Measurements from ENCODE around the gene TGFA. TPM values are rescaled to one million over a fixed set of nuclear protein-coding genes. Genes with fewer than 3 reads are reported as not detected.

The TGFA gene
- polyA plus RNA-seq, 2 of the 4 experiments (the other 2 are of a cell fraction): 3.5 to 5.3 TPM

- no peak for TF ChIP-seq MAX (IDR thresholded peaks at IDR 0.05)
- no peak for TF ChIP-seq NPAS2 (CRISPR knock-in tag; IDR thresholded peaks at IDR 0.05; ENCODE audit: borderline replicate concordance)
Measured at GRCh38 chr2:70472221-70472890, 81.3 kb downstream of the TGFA start (continued).

- H3K4me2 ChIP-seq: no peak overlapping the region
- H3K4me3 ChIP-seq: no peak overlapping the region
- H3K27ac ChIP-seq: no peak overlapping the region
- POLR2A ChIA-PET: no interaction called here
- 74% methylated on average over 7 of the region's 7 CpGs for WGBS (ENCODE audit: missing lambda C conversion rate)
- no peaks in the 10 kb centered on the region for H3K9me3 ChIP-seq
- CTCF ChIA-PET: interaction anchor here (1.7 to 2.0 kb wide), 2 partner anchors 9 to 146 kb away, joined by 4 to 6 read pairs; no protein-coding TSS in a partner anchor
- no peaks in the 10 kb centered on the region for H3K4me1 ChIP-seq
- FAIRE-seq: no peak
- no peak for DNase-seq (ENCODE audit: low read depth in 1 of 2, low spot score in 1 of 2)
- TF ChIP-seq HEYL (CRISPR knock-in tag; IDR thresholded peaks at IDR 0.05) (no peak), FOXS1 (CRISPR knock-in tag; IDR thresholded peaks at IDR 0.05) (no peak), SMC3 (IDR thresholded peaks at IDR 0.05) (no peak), E2F6 (IDR thresholded peaks at IDR 0.05; ENCODE audit: borderline replicate concordance, low read depth) (no peak), ESRRA (IDR thresholded peaks at IDR 0.05; ENCODE audit: borderline replicate concordance, low read length) (no peak), FOSB (CRISPR knock-in tag; IDR thresholded peaks at IDR 0.05) (no peak), ZNF302 (CRISPR knock-in tag; IDR thresholded peaks at IDR 0.05) (no peak), MAFK (IDR thresholded peaks at IDR 0.05; ENCODE audit: partially characterized antibody) (no peak), ZC3H11A (IDR thresholded peaks at IDR 0.05) (no peak)
- no peak for ATAC-seq
Measured at GRCh38 chr2:70471129-70471528, 82.5 kb downstream of the TGFA start.

GRCh38 chr2:70469961-70470360 lies 83.7 kb downstream of the TGFA start:
- Histone ChIP-seq H3K4me2 (no peak overlapping the region), H3K9me3 (no peaks in the 10 kb centered on the region), H3K27ac (no peak overlapping the region), H3K4me1 (no peaks in the 10 kb centered on the region), H3K4me3 (no peak overlapping the region)
- CTCF ChIA-PET: interaction anchor here (0.9 to 1.7 kb wide), 2 partner anchors 8 to 9 kb away, joined by 3 to 4 read pairs; no protein-coding TSS in a partner anchor
- FAIRE-seq: no peak
- DNase-seq (ENCODE audit: low read depth in 1 of 2, low spot score in 1 of 2): no peak
- TF ChIP-seq SMC3 (IDR thresholded peaks at IDR 0.05) (no peak), ELK1 (IDR thresholded peaks at IDR 0.05; ENCODE audit: low read depth, low read length) (no peak), ZSCAN20 (CRISPR knock-in tag; IDR thresholded peaks at IDR 0.05) (no peak), ZNF302 (CRISPR knock-in tag; IDR thresholded peaks at IDR 0.05) (no peak), MAFK (IDR thresholded peaks at IDR 0.05; ENCODE audit: partially characterized antibody) (no peak), EP300 (IDR thresholded peaks at IDR 0.05) (no peak), CHD2 (IDR thresholded peaks at IDR 0.05; ENCODE audit: low read length, partially characterized antibody) (no peak), E2F6 (IDR thresholded peaks at IDR 0.05; ENCODE audit: borderline replicate concordance, low read depth) (no peak), FOSL2 (IDR thresholded peaks at IDR 0.05) (no peak), FOSL2 (CRISPR knock-in tag; IDR thresholded peaks at IDR 0.05) (no peak), HES2 (IDR thresholded peaks at IDR 0.05) (no peak), RCOR1 (IDR thresholded peaks at IDR 0.05; ENCODE audit: low read depth, low read length) (no peak), HOXB5 (CRISPR knock-in tag; IDR thresholded peaks at IDR 0.05) (no peak), RNF2 (IDR thresholded peaks at IDR 0.05; ENCODE audit: borderline replicate concordance, low read depth) (no peak), MAX (IDR thresholded peaks at IDR 0.05) (no peak), HEYL (CRISPR knock-in tag; IDR thresholded peaks at IDR 0.05) (no peak), CBX8 (IDR thresholded peaks at IDR 0.05) (no peak), CHD4 (IDR thresholded peaks at IDR 0.05; ENCODE audit: borderline replicate concordance) (no peak), NFE2L2 (conservative IDR thresholded peaks at IDR 0.05; ENCODE audit: low read length) (no peak), ESRRA (IDR thresholded peaks at IDR 0.05; ENCODE audit: borderline replicate concordance, low read length) (no peak)
- WGBS (ENCODE audit: missing lambda C conversion rate): 74% methylated on average over 7 of the region's 7 CpGs
- POLR2A ChIA-PET: no interaction called here
- no peak for ATAC-seq
